Dermis lymphatic vessel endothelial cell (primary cell): ENCODE measurements around the gene IQGAP3. TPM values are rescaled to one million over a fixed set of nuclear protein-coding genes. Genes with fewer than 3 reads are reported as not detected.

Source experiments
- total RNA-seq: library from RNA; depleted of rRNA; stranded (reverse); fragments of >200 nt; gene quantifications from 2 replicates; pipeline ENCODE4 v1.2.1, GENCODE V29; 2014

Gene IQGAP3
- 2.4 and 2.8 TPM in 2 replicates for total RNA-seq

GRCh38 chr1:156571919-156572662, at the start of gene IQGAP3:
IQGAP3 (minus strand) TSS chr1:156572565; CDS start chr1:156572529, 36 bp downstream.

GRCh38 chr1:156618853-156619581, 46.7 kb upstream of the IQGAP3 start, which contains the start of gene HAPLN2:
HAPLN2 (plus strand) TSS chr1:156619415; CDS start chr1:156623491, 4,076 bp downstream.

GRCh38 chr1:156601122-156601830, 28.9 kb upstream of the IQGAP3 start, which contains the start of gene GPATCH4:
GPATCH4 (minus strand) TSS chr1:156601479.

GRCh38 chr1:156591432-156592157, 19.2 kb upstream of the IQGAP3 start, which contains the start of gene NAXE:
NAXE (plus strand) TSS chr1:156591776; CDS start chr1:156591805, 29 bp downstream.

GRCh38 chr1:156579472-156579871, 7.1 kb upstream of the IQGAP3 start, which contains the start of gene TTC24:
TTC24 (plus strand) TSS chr1:156579723; CDS start chr1:156581365, 1,642 bp downstream.

GRCh38 chr1:156500543-156500792, 71.9 kb downstream of the IQGAP3 start, which contains the start of gene MEF2D:
MEF2D (minus strand) TSS chr1:156500775; CDS start chr1:156483292, 17,483 bp downstream.

Other genes starting within 250 kb of the IQGAP3 start
- 378 and 523 TPM in 2 replicates for gene CCT3, start 234.3 kb downstream of the IQGAP3 start, total RNA-seq
- 0.09 and 0.11 TPM in 2 replicates for gene TSACC, start 234.0 kb downstream of the IQGAP3 start, total RNA-seq
- not detected in 2 replicates for gene RHBG, start 203.4 kb downstream of the IQGAP3 start, total RNA-seq
- gene MEF2D, start 71.8 kb downstream of the IQGAP3 start, total RNA-seq: 4.6 and 6.8 TPM in 2 replicates
- gene TTC24, start 7.2 kb upstream of the IQGAP3 start, total RNA-seq: not detected in 2 replicates
- gene NAXE, start 19.2 kb upstream of the IQGAP3 start, total RNA-seq: 39.1 and 42.6 TPM in 2 replicates
- gene GPATCH4, start 28.9 kb upstream of the IQGAP3 start, total RNA-seq: 9.8 and 15.8 TPM in 2 replicates
- gene HAPLN2, start 46.9 kb upstream of the IQGAP3 start, total RNA-seq: under 0.01 TPM in 1 of 2 replicates, not detected in the other
- not detected in 2 replicates for gene BCAN, start 69.6 kb upstream of the IQGAP3 start, total RNA-seq
- 22.0 and 36.2 TPM in 2 replicates for gene NES, start 104.8 kb upstream of the IQGAP3 start, total RNA-seq
- gene CRABP2, start 133.0 kb upstream of the IQGAP3 start, total RNA-seq: not detected in 2 replicates
- 8.3 and 12.1 TPM in 2 replicates for gene METTL25B, start 155.9 kb upstream of the IQGAP3 start, total RNA-seq
- 5.6 and 7.9 TPM in 2 replicates for gene ISG20L2, start 156.2 kb upstream of the IQGAP3 start, total RNA-seq
- gene MRPL24, start 168.5 kb upstream of the IQGAP3 start, total RNA-seq: 29.9 and 31.7 TPM in 2 replicates
- gene HDGF, start 179.1 kb upstream of the IQGAP3 start, total RNA-seq: 86.1 and 98.6 TPM in 2 replicates
- 9.6 and 11.3 TPM in 2 replicates for gene PRCC, start 195.0 kb upstream of the IQGAP3 start, total RNA-seq
- not detected in 2 replicates for gene SH2D2A, start 244.3 kb upstream of the IQGAP3 start, total RNA-seq